ENCODE data around the gene KCNJ10.

KCNJ10 gene

GRCh38 chr1:160107512-160107911 lies 37.6 kb upstream of the KCNJ10 start:
- in situ Hi-C loops (cut with MboI; ENCODE audit: low sequenced_read_pairs, unreplicated experiment): no loop called here
- no peak for DNase-seq (ENCODE audit: low spot score)
- TF ChIP-seq CTCF (IDR thresholded peaks at IDR 0.05; ENCODE audit: borderline replicate concordance, control extremely low read depth, extremely low read depth, insufficient read depth, missing control alignments): no peak

GRCh38 chr1:160105155-160105554 lies 35.2 kb upstream of the KCNJ10 start:
- TF ChIP-seq CTCF (IDR thresholded peaks at IDR 0.05; ENCODE audit: borderline replicate concordance, control extremely low read depth, extremely low read depth, insufficient read depth, missing control alignments): no peak
- DNase-seq (ENCODE audit: low spot score): no peak
- in situ Hi-C loops (cut with MboI; ENCODE audit: low sequenced_read_pairs, unreplicated experiment): no loop called here

- in situ Hi-C loops (cut with MboI; ENCODE audit: low sequenced_read_pairs, unreplicated experiment): no loop called here
- no peak for DNase-seq (ENCODE audit: low spot score)
- TF ChIP-seq CTCF (IDR thresholded peaks at IDR 0.05; ENCODE audit: borderline replicate concordance, control extremely low read depth, extremely low read depth, insufficient read depth, missing control alignments): no peak
Observed at GRCh38 chr1:160104486-160104885, 34.5 kb upstream of the KCNJ10 start.

- in situ Hi-C loops (cut with MboI; ENCODE audit: low sequenced_read_pairs, unreplicated experiment): no loop called here
- DNase-seq (ENCODE audit: low spot score): no peak
- TF ChIP-seq CTCF (IDR thresholded peaks at IDR 0.05; ENCODE audit: borderline replicate concordance, control extremely low read depth, extremely low read depth, insufficient read depth, missing control alignments): no peak
Observed at GRCh38 chr1:160103658-160104408, 33.9 kb upstream of the KCNJ10 start.

GRCh38 chr1:160101717-160102522 lies 32.0 kb upstream of the KCNJ10 start:
- in situ Hi-C loops (cut with MboI; ENCODE audit: low sequenced_read_pairs, unreplicated experiment): no loop called here
- no peak for TF ChIP-seq CTCF (IDR thresholded peaks at IDR 0.05; ENCODE audit: borderline replicate concordance, control extremely low read depth, extremely low read depth, insufficient read depth, missing control alignments)
- DNase-seq (ENCODE audit: low spot score): no peak

- peak; percentile 85 for TF ChIP-seq CTCF (IDR thresholded peaks at IDR 0.05; ENCODE audit: borderline replicate concordance, control extremely low read depth, extremely low read depth, insufficient read depth, missing control alignments)
- in situ Hi-C loops (cut with MboI; ENCODE audit: low sequenced_read_pairs, unreplicated experiment): no loop called here
- DNase-seq (ENCODE audit: low spot score): peak; percentile 85
Observed at GRCh38 chr1:160101037-160101716, 31.2 kb upstream of the KCNJ10 start.
